K562 (cell line): ENCODE measurements around the gene JKAMP. TPM values are rescaled to one million over a fixed set of nuclear protein-coding genes. Genes with fewer than 3 reads are reported as not detected.

Experiments used
- EZH2 ChIP-seq: IDR thresholded peaks from 2 replicates; pipeline ENCODE4 v1.6.1; 2012; ENCODE audit warnings: low read depth, mild to moderate bottlenecking, inconsistent platforms, low read length, borderline replicate concordance
- HMG20B ChIP-seq: fragments of 250-450 bp; sonication (Bioruptor Pico); IDR thresholded peaks from 2 replicates; pipeline ENCODE4 v1.5.0; 2021; ENCODE audit warnings: mild to moderate bottlenecking
- HOXB6 ChIP-seq: fragments of 250-450 bp; sonication (Bioruptor Pico); IDR thresholded peaks from 2 replicates; pipeline ENCODE4 v1.5.1; 2022; ENCODE audit warnings: mild to moderate bottlenecking, borderline replicate concordance
- MYBL2 ChIP-seq, 2 experiments: fragments of 450-650 bp in 1 of 2; sonication (generic) in 1 of 2; formaldehyde crosslinking in 1 of 2; IDR thresholded peaks; 2 replicates each; pipeline versions ENCODE4 v1.6.1 to v1.8.1; 2017 to 2022; ENCODE audit warnings: borderline replicate concordance in 1 of 2, inconsistent platforms in 1 of 2, low read depth in 1 of 2, mild to moderate bottlenecking in 1 of 2, missing genetic modification reagents in 1 of 2, moderate library complexity in 1 of 2
- TGIF2 ChIP-seq: sonication (generic); formaldehyde crosslinking; IDR thresholded peaks from 2 replicates; pipeline ENCODE4 v1.8.1; 2022; ENCODE audit warnings: mild to moderate bottlenecking, missing genetic modification reagents, moderate library complexity
- ZNF436 ChIP-seq: fragments of 250-450, 450-650 bp; sonication (Bioruptor Pico); formaldehyde crosslinking; IDR thresholded peaks from 2 replicates; pipeline ENCODE4 v1.7.0; 2020; ENCODE audit warnings: mild to moderate bottlenecking
- ZNF57 ChIP-seq: fragments of 450-650 bp; formaldehyde crosslinking; IDR thresholded peaks from 2 replicates; pipeline ENCODE4 v1.4.0; 2020; ENCODE audit warnings: mild to moderate bottlenecking, moderate library complexity
- ZNF644 ChIP-seq: fragments of 200-800 bp; sonication (Bioruptor generic); IDR thresholded peaks from 2 replicates; pipeline ENCODE4 v1.6.1; 2016; ENCODE audit warnings: low read depth, missing genetic modification characterization, missing compliant biosample characterization
- polyA plus RNA-seq, 8 experiments: library from polyadenylated mRNA; depleted of rRNA in 4 of 8; stranded (reverse) in 5 of 8; unstranded in 3 of 8; fragments of >200 nt; fragmentation: Nextera tagmentation in 2 of 8; fragmentation: Illumina TruSeq in 1 of 8; extraction: Ambion mirVana in 2 of 8; extraction: Trizol in 1 of 8; gene quantifications; 2 replicates each; pipeline versions ENCODE4 v1.2.1 to v1.2.3, GENCODE V29; 2011 to 2014; ENCODE audit warnings: inconsistent platforms in 1 of 8, missing spikeins in 1 of 8
- total RNA-seq, 7 experiments: library from RNA; depleted of rRNA in 6 of 7; stranded (reverse); fragments of >200 nt in 6 of 7; fragmentation: Illumina TruSeq in 2 of 7; extraction: Trizol in 2 of 7; gene quantifications; 2 replicates each; pipeline versions ENCODE4 v1.2.1 to v1.2.3, GENCODE V29; 2011 to 2021; ENCODE audit warnings: low replicate concordance in 1 of 7
- TF ChIP-seq, protein P1 (sequence below), 2 experiments: fragments of 450-650 bp; formaldehyde crosslinking in 1 of 2; IDR thresholded peaks; 2 replicates each; pipeline versions ENCODE4 v1.4.0 to v1.6.1; 2014 to 2020; ENCODE audit warnings: mild to moderate bottlenecking in 2 of 2, borderline replicate concordance in 1 of 2, low read depth in 1 of 2
- TF ChIP-seq, protein P2 (sequence below): IDR thresholded peaks from 3 replicates; pipeline ENCODE4 v1.6.1; 2011; ENCODE audit warnings: borderline replicate concordance, mild to moderate bottlenecking, moderate library complexity; ENCODE audit not compliant: insufficient read length; ENCODE audit errors: extremely low read depth
- TF ChIP-seq, protein P3 (sequence below): sonication (generic); formaldehyde crosslinking; IDR thresholded peaks from 2 replicates; pipeline ENCODE4 v1.8.1; 2023; ENCODE audit warnings: mild to moderate bottlenecking, missing genetic modification reagents

JKAMP gene
- total and polyA plus RNA-seq, 9 of the 15 experiments (the other 6 are each of a cell fraction or from before 2014, with no cell fraction given), result 19.3 to 119 (median 33.8) TPM

DNA sequence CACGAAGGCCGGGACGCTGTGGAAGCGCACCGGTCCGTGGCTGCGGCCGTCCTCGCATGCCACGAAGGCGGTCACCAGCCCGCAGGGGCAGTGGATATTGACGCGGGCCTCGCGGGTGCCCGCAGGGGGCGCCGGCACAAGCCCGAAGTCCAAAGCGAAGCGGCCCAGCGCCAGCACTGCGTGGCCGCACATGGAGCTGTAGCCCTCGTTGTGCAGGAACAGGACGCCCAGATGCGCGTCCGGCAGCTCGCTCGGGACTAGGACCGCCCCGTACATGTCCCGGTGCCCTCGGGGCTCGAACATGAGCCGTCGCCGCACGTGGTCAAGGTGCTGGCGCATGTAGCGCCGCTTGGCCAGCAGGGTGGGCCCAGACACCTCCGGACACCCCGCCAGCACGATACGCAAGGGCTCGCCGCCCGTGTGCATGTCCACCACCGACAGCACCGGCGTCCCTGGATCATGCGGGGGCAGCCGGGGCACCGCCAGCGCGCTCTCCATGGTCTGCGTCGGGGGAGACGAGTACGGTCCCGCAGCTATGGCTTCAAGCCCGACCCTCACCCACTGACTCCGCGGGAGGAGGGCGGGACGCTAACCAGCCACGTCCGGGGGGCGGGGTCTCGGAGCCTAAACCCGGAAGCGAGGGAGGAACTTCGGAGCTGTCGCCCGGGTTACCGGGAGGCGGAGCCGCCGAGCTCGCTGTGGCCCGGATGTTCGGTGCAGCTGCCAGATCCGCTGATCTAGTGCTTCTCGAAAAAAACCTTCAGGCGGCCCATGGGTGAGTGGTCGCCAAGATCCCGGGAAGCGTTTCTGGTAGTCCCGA lies at the start of gene JKAMP, which contains the start of gene L3HYPDH (continued):
- TF ChIP-seq MYBL2 (IDR thresholded peaks at IDR 0.05; ENCODE audit: low read depth) (no peak), MYBL2 (CRISPR knock-in tag; IDR thresholded peaks at IDR 0.05; ENCODE audit: borderline replicate concordance) (no peak), ZNF644 (tag) (no peak), HOXB6 (CRISPR knock-in tag) (no peak), ZNF436 (no peak), EZH2 (no peak), HMG20B (CRISPR knock-in tag) (no peak), TGIF2 (CRISPR knock-in tag) (peak; percentile 33; the same call in 1 of the 2 replicates), ZNF57 (no peak)
- TF ChIP-seq, protein P1, sequence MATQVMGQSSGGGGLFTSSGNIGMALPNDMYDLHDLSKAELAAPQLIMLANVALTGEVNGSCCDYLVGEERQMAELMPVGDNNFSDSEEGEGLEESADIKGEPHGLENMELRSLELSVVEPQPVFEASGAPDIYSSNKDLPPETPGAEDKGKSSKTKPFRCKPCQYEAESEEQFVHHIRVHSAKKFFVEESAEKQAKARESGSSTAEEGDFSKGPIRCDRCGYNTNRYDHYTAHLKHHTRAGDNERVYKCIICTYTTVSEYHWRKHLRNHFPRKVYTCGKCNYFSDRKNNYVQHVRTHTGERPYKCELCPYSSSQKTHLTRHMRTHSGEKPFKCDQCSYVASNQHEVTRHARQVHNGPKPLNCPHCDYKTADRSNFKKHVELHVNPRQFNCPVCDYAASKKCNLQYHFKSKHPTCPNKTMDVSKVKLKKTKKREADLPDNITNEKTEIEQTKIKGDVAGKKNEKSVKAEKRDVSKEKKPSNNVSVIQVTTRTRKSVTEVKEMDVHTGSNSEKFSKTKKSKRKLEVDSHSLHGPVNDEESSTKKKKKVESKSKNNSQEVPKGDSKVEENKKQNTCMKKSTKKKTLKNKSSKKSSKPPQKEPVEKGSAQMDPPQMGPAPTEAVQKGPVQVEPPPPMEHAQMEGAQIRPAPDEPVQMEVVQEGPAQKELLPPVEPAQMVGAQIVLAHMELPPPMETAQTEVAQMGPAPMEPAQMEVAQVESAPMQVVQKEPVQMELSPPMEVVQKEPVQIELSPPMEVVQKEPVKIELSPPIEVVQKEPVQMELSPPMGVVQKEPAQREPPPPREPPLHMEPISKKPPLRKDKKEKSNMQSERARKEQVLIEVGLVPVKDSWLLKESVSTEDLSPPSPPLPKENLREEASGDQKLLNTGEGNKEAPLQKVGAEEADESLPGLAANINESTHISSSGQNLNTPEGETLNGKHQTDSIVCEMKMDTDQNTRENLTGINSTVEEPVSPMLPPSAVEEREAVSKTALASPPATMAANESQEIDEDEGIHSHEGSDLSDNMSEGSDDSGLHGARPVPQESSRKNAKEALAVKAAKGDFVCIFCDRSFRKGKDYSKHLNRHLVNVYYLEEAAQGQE (IDR thresholded peaks at IDR 0.05; ENCODE audit: borderline replicate concordance), result peak; percentile 32
- TF ChIP-seq, protein P1 (CRISPR knock-in tag; IDR thresholded peaks at IDR 0.05; ENCODE audit: low read depth), result 0 out of 2 replicates have a peak, but pooled peaks have one; percentile 64
- TF ChIP-seq, protein P2, sequence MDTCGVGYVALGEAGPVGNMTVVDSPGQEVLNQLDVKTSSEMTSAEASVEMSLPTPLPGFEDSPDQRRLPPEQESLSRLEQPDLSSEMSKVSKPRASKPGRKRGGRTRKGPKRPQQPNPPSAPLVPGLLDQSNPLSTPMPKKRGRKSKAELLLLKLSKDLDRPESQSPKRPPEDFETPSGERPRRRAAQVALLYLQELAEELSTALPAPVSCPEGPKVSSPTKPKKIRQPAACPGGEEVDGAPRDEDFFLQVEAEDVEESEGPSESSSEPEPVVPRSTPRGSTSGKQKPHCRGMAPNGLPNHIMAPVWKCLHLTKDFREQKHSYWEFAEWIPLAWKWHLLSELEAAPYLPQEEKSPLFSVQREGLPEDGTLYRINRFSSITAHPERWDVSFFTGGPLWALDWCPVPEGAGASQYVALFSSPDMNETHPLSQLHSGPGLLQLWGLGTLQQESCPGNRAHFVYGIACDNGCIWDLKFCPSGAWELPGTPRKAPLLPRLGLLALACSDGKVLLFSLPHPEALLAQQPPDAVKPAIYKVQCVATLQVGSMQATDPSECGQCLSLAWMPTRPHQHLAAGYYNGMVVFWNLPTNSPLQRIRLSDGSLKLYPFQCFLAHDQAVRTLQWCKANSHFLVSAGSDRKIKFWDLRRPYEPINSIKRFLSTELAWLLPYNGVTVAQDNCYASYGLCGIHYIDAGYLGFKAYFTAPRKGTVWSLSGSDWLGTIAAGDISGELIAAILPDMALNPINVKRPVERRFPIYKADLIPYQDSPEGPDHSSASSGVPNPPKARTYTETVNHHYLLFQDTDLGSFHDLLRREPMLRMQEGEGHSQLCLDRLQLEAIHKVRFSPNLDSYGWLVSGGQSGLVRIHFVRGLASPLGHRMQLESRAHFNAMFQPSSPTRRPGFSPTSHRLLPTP, result no peak
- TF ChIP-seq, protein P3, sequence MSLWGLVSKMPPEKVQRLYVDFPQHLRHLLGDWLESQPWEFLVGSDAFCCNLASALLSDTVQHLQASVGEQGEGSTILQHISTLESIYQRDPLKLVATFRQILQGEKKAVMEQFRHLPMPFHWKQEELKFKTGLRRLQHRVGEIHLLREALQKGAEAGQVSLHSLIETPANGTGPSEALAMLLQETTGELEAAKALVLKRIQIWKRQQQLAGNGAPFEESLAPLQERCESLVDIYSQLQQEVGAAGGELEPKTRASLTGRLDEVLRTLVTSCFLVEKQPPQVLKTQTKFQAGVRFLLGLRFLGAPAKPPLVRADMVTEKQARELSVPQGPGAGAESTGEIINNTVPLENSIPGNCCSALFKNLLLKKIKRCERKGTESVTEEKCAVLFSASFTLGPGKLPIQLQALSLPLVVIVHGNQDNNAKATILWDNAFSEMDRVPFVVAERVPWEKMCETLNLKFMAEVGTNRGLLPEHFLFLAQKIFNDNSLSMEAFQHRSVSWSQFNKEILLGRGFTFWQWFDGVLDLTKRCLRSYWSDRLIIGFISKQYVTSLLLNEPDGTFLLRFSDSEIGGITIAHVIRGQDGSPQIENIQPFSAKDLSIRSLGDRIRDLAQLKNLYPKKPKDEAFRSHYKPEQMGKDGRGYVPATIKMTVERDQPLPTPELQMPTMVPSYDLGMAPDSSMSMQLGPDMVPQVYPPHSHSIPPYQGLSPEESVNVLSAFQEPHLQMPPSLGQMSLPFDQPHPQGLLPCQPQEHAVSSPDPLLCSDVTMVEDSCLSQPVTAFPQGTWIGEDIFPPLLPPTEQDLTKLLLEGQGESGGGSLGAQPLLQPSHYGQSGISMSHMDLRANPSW (CRISPR knock-in tag), result no peak
